ENCODE measurements around the gene HPS4. TPM values are rescaled to one million over a fixed set of nuclear protein-coding genes. Genes with fewer than 3 reads are reported as not detected.

HPS4 gene
- total and polyA plus RNA-seq, 10 of the 15 experiments (the other 5 are each of a cell fraction or from before 2014, with no cell fraction given) = 11.7 to 36.7 (median 30.8) TPM

- CTCF ChIA-PET = no interaction called here
- DNase-seq (ENCODE audit: low read depth, low spot score) (no peak), FAIRE-seq (no peak), ATAC-seq (no peak)
- H3K27ac ChIP-seq (ENCODE audit: control insufficient read depth, insufficient read depth) = no peak overlapping the region
- no peak overlapping the region for H3K9ac ChIP-seq (ENCODE audit: control insufficient read depth, insufficient read depth, low read length)
- H3K4me2 ChIP-seq (ENCODE audit: control insufficient read depth, insufficient read depth) = no peak overlapping the region
- 58% methylated on average over 4 of the region's 4 CpGs for WGBS (ENCODE audit: insufficient coverage, insufficient replicate concordance, low lambda C conversion rate, missing lambda C conversion rate)
- in situ Hi-C loops (cut with MboI) = no loop called here
- SMC1A ChIA-PET (ENCODE audit: uncharacterized antibody, unreplicated experiment) = interaction anchor here (1.1 kb wide), 1 partner anchor 20 kb away, joined by 3 read pairs; no protein-coding TSS in a partner anchor
- no peaks in the 10 kb centered on the region for H3K36me3 ChIP-seq (ENCODE audit: control insufficient read depth in 2 of 2, insufficient read depth in 2 of 2, low read length in 1 of 2)
- H3K9me3 ChIP-seq (replicated peaks; ENCODE audit: control insufficient read depth, insufficient read depth, low read length) = no peaks in the 10 kb centered on the region
- H4K20me1 ChIP-seq (ENCODE audit: control insufficient read depth, insufficient read depth) = no peaks in the 10 kb centered on the region
- no TSS peak for BruUV-seq (replicated peaks)
- POLR2A ChIA-PET = no interaction called here
- TF ChIP-seq ETV6 (conservative IDR thresholded peaks at IDR 0.05 in 1 of 2, IDR thresholded peaks at IDR 0.05 in 1 of 2; ENCODE audit: borderline replicate concordance in 1 of 2, low read depth in 1 of 2) = no peak
- no peak for TF ChIP-seq HSF1 (IDR thresholded peaks at IDR 0.05; ENCODE audit: low read depth, low read length)
- no peak for TF ChIP-seq RFX5 (IDR thresholded peaks at IDR 0.05; ENCODE audit: low read depth, low read length)
- no peak for TF ChIP-seq EGR1 (IDR thresholded peaks at IDR 0.05; ENCODE audit: borderline replicate concordance in 1 of 2, low read depth in 2 of 2, low read length in 2 of 2)
- no peak for TF ChIP-seq PML (IDR thresholded peaks at IDR 0.05; ENCODE audit: low read length)
- TF ChIP-seq RBBP5 (conservative IDR thresholded peaks at IDR 0.05) = no peak
- TF ChIP-seq, protein P1, sequence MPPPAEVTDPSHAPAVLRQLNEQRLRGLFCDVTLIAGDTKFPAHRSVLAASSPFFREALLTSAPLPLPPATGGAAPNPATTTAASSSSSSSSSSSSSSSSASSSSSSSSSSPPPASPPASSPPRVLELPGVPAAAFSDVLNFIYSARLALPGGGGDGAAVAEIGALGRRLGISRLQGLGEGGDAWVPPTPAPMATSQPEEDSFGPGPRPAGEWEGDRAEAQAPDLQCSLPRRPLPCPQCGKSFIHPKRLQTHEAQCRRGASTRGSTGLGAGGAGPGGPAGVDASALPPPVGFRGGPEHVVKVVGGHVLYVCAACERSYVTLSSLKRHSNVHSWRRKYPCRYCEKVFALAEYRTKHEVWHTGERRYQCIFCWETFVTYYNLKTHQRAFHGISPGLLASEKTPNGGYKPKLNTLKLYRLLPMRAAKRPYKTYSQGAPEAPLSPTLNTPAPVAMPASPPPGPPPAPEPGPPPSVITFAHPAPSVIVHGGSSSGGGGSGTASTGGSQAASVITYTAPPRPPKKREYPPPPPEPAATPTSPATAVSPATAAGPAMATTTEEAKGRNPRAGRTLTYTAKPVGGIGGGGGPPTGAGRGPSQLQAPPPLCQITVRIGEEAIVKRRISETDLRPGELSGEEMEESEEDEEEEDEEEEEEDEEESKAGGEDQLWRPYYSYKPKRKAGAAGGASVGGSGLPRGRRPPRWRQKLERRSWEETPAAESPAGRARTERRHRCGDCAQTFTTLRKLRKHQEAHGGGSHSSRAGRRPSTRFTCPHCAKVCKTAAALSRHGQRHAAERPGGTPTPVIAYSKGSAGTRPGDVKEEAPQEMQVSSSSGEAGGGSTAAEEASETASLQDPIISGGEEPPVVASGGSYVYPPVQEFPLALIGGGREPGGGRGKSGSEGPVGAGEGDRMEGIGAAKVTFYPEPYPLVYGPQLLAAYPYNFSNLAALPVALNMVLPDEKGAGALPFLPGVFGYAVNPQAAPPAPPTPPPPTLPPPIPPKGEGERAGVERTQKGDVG (CRISPR knock-in tag; IDR thresholded peaks at IDR 0.05) = no peak
- intact Hi-C loops (cut with micrococcal nuclease; ENCODE audit: unreplicated experiment) = no loop called here
- no peaks in the 10 kb centered on the region for H3K4me1 ChIP-seq (ENCODE audit: control insufficient read depth, insufficient read depth, low read length)
- H3K4me3 ChIP-seq = no peak overlapping the region
- H3K27me3 ChIP-seq (replicated peaks in 1 of 2; ENCODE audit: control insufficient read depth in 2 of 2, insufficient read depth in 2 of 2, low read length in 1 of 2) = peaks cover 0 to 1% of the 10 kb centered on the region in 2 experiments; a peak in 3 of 4 replicates
- no peak overlapping the region for H2AFZ ChIP-seq (ENCODE audit: control insufficient read depth, low read depth, low read length)
- no peaks in the 10 kb centered on the region for H3K79me2 ChIP-seq (ENCODE audit: control insufficient read depth, insufficient read depth, low read length)
- RAD21 ChIA-PET (ENCODE audit: unreplicated experiment) = no interaction called here
Observed at GRCh38 chr22:26414347-26414746, 69.2 kb downstream of the HPS4 start.

Data from GM12878 (cell line).